ENCODE data around the gene PLPP3.

The PLPP3 gene

DNA sequence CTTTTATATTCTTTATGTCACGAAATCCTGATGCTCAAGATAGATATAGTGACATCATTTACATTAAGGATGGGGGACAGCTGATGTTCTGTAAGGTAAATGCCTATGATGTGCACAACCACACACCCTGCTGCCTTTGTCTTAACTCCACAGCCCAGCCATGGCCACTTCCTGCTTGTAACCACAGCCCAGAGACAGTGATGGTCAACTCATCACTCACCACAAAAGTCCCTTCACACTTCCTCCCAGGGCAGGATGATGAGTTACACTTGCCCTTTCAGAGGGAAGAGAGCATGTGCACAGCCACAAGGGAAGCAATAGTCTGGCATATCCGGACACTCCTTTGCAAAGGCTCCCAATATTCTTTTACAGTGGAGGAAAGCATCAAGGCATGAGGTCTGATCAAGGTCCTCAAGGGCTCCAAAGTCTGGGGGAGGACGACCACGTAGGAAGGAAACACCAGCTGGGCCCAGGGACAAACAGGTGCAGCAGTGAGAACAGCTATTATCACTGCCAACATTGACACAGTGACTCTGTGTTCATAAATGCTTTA is 53.8 kb downstream of the PLPP3 start:
- DNase-seq (ENCODE audit: low read depth in 3 of 3, low spot score in 1 of 3) = no peak

DNA sequence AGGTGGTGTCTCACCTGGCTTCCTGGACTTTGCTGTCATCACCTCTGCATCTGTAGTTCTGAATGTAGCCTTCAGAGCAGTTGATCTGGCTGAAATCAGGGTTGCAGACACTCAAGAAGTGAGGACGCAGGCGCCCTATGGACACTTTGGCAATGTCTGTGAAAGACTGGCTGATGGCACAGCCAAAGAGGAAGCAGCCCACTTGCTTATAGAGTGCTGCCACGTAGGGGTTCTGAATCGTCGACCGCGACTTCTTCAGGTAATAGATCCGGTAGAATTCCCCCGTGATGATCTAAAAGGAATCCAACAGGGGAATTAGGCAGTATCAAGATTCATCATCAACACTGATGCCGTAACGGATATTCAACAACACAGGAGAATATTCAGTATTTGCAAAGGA is 55.1 kb downstream of the PLPP3 start:
- DNase-seq (ENCODE audit: low read depth in 3 of 3, low spot score in 1 of 3) = no peak

DNA sequence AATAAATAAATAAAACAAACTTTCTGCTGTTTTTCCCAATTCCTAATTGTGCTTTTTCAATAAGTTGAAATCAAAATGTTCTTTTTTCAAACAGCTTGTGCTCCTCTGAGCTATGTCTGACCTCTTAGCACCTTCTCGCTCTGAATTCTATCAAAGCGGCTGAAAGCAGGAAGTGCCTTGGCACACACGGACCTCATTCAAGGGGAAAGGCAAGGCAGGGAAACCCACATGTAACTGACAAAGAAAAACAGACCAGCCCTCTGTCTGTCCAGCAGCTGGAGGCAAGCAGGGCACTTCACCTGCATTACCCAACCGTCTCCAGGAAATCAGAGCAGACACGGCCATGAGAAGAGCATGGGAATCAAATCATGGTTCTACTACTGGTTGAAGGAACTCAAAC is 56.7 kb downstream of the PLPP3 start:
- DNase-seq (ENCODE audit: low read depth in 3 of 3, low spot score in 1 of 3) = no peak

DNA sequence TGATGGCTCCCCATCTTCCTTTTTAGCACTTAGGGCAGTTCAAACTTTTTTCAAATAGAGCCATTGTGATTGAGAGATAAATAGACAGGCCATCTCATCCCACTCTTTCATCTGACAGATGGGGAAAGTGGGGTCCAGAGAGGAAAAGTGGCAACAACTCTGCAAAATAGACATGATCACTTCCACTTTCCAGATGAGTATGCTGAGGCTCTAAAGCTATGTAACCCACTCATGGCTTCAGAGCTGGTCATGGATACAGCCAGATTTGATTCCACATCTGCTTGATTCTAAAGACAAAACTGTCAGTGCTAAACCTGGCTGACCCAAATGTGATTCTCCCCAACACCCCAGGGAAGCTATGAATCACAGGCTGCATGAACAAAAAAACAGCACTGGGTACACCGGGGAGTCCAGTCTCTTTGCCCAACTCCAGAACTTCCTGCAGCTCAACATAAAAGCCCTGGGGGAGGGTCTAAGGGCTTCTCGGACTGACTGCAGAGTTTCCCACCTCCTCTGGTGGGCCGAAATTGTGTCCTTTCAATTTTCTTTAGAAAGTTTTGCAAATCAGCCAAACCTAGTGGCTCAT is 59.3 kb downstream of the PLPP3 start:
- DNase-seq (ENCODE audit: low read depth in 3 of 3, low spot score in 1 of 3) = no peak

DNA sequence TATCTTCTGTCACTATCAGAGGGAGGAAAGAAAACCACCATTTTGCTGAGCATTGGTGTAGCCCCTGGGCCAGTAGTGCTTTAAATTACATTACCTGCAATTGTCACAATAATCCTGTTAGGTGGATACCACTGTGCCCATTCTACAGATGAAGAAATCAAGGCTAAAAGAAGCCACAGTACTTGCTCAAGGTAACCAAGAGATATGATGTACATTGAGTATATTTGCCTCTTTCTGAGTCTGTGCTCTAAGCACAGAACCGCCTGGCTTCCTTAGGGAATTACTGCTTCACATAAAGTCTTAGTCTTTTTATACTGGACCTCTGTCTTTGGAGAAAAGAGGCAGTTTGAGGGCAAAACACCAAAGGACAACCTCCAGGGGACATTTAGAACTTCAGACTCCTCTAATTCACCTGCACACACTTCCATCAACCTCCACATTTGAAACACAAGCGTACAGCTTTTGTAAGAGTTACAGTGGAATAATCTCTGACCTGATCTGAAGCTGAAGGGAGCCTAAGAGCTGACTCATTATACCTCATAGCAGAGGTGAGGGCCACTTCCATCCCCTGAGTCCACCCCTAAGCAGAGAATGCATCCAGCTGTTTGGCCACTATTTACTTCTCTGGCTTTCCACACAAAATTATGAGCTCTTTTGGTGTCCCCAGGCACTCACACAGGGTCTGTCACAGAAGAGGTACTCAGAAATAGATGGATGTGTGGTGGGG is 61.8 kb downstream of the PLPP3 start:
- no peak for DNase-seq (ENCODE audit: low read depth in 3 of 3, low spot score in 1 of 3)

DNA sequence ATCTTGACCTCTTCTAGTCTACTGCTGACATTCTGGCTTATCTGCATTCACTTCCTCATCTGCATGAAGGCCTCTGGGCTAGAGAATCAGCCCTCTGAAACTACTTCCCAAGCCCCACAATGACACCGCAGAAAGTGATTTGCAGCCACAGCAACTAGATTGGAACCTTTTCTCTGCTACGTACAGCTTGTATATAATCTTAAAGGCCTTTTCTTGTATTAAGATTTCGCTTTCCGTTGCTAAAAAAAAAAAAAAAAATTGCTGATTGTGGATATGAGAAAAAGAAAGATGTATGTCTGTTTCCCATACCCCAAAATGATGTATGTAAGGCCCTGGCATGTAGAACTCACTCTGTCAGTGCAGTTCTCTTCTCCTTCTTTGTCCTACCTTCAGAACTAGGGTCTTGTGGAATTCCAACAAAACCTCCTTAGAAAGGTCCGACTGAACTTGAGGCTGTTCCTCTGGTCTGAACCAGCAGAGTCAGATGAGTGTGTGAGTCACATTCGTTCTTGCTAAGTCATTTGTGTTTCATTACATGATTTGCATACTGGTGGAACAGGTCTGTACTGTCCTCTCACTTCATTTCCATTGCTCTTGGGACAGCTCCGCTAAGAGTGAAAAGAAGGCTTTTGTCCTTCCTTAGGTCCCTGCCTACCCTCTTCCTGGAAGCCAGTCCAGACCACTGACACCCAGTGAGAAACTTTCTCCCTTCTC is 62.7 kb downstream of the PLPP3 start:
- no peak for DNase-seq (ENCODE audit: low read depth in 3 of 3, low spot score in 1 of 3)

DNA sequence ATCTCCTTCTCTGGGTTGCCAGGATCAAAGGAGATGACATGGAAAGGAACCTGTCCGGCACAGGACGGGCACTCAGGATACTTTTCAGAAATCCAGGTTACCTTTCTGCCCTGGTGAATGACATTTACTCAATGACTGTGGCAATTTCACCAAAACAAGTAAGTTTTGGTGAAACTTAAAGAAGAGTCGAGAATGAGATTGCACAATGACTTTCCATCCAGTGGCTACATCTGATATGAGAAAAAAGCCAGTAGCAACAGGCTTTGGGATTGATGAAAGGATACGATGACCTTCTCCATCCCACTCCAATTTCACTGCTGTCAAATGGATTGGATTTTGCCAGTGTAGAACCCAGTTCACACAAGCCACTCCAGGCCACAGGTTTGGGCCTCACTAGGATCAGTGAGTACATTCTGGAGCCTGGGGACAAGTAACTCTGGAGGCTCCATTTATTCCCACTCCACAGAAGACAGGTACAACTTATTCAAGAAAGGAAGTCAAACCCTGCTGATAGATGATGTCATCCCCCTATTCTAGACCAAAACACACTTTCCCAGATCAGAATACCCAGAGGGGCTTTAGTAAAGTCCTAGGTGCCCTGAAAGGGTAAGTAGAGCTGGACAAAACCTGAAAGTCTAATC is 63.3 kb downstream of the PLPP3 start:
- DNase-seq (ENCODE audit: low read depth in 3 of 3, low spot score in 1 of 3) = no peak

DNA sequence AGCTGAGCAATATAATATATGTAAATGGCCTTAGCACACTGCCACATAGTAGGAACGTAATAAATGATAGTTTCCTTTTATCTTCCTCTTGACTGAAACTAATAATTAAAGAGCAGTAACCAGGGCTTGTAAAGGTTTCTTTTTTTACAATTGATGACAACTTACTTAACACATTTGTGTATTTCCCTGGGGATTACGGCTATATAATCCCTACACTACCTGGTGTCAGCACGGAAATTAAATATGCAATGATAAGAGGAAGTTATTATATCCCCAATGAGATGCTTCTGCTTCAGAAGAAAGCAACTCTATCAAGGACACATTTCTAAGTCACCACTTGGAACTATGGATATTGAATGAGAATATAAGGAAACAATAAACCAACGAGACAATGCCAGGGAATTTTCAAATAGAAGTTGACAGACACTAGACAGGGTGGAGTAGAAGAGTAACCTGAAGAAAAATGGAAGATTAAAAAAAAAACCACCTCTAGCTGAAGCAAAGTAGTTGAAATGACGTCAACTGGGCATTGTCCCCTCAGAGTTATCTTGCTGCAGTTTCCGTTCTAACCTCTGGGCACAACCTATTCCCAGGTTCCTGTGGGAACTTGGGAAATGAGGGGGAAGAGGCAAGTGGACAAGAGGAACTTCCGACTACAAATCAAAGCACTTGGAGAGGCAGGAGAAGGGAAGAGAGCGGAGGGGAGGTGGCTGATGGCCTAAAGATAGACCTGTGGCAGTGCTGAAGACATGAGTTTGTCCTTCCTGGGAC is 66.5 kb downstream of the PLPP3 start:
- no peak for DNase-seq (ENCODE audit: low read depth in 3 of 3, low spot score in 1 of 3)

DNA sequence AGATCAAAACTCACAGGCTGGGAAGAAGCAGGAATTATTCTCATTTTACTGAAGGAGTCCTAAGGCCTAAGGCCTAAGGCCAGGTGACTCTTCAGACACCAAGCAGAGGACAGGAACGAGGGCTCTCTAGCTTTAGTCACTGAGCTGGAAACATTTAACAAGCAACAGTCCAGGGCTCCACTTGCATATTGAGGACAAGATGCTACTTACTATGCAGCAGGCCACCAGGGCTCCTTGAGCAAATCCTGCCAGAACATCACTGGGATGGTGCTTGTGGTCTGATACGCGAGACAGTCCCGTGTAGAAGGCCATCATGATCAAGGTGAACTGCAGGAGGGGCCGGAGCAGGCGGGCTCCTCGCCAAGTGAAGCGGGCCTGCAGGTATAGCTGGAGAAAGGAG is 67.6 kb downstream of the PLPP3 start:
- no peak for DNase-seq (ENCODE audit: low read depth in 3 of 3, low spot score in 1 of 3)

DNA sequence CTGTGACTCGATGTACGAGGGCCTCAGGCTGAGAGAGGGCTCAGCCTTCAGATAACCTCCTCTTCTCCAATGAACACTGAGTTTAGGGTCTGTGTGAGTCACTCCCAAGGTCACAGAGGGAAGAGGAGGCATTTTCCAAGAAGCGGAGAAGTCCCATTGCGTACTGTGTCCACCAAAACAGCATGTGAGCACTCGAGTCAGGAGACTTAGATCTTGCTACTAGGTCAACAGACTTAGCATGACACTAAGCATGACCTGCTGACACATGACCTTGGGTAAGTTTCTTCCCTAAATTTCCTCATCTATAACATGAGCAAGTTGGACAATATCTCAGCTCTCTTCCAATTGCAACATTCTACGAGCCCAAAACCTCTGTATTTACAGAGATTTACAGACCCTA is 68.0 kb downstream of the PLPP3 start:
- no peak for DNase-seq (ENCODE audit: low read depth in 3 of 3, low spot score in 1 of 3)

DNA sequence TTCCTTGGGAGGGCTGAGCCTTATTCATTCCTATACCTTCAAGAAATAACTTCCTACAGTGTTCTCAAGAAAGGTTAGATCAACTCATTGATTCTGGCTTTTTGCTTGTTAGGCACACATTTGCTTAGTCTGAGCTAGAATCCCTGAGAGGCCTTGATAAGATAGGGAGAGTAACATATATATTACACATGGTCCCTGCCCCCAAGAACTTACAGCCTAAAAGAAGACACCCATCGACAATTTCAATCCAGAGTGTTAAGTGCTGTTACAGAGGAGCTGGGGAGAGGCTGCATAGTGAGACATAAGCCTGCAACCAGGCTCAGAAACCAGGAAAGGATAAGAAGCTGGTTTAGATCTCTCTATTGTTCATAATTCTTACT is 68.7 kb downstream of the PLPP3 start:
- no peak for DNase-seq (ENCODE audit: low read depth in 3 of 3, low spot score in 1 of 3)

DNA sequence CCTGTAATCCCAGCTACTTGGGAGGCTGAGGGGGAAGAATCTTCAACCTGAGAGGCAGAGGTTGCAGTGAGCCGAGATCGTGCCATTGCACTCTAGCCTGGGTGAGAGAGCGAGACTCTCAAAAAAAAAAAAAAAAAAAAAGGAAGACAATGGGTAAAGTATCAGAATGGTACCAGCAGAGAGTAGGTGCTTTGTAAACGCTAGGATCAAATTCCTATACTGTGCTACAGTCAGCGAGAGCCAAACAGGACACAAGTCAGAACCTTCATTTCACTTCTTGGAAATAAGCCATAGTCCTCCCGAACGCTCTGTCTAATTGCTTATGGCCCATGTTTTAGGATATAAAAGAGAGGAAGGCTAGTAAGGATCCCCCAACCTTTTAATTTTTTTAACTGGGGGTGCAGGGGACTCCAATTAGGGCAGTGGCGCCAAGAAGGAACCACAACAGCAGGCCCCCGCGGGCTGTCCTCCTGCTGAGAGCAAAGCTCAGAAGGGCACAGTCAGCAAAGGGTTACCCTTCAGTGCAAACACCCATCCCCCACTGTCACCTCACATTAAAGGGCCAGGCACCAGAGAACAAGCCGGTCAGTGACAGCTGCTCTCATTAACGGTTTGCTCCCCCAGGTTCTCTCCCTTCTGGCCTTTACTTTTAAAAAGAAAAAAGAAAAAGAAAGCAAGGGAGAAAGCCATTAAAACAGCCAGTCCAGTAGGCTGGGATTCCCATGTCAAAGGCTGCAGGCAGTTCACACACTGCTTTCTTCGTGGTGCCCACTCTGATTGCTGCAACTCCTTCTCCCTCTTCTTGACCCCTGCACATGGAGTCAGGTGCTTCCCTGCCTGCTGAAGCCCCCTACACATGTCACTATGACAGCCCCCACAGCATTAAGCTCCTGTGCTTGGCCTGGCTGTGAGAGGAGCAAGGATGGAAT is 69.4 kb downstream of the PLPP3 start:
- no peak for DNase-seq (ENCODE audit: low read depth in 3 of 3, low spot score in 1 of 3)

DNA sequence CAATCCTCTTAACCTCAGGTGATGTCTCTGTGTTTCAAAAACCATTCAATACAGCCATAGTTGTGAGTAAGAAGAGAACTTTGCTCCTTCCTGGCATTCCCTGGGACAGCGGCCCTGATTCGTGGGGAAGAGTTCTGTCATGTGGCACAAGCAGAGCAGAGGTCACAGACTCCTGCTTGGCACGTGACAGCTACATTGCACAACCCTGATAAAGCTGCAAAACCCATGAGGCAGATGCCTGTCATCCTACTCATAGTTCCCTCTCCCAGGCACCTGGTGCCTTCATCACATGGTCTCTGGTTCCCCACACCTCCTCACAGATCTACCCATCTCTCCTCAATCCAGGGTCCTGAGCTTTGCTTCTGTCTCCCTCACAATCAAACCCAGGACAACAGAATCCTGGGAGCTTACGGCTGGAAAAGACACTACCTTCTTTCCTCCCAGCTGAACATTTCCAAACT is 70.8 kb downstream of the PLPP3 start:
- no peak for DNase-seq (ENCODE audit: low read depth in 3 of 3, low spot score in 1 of 3)

DNA sequence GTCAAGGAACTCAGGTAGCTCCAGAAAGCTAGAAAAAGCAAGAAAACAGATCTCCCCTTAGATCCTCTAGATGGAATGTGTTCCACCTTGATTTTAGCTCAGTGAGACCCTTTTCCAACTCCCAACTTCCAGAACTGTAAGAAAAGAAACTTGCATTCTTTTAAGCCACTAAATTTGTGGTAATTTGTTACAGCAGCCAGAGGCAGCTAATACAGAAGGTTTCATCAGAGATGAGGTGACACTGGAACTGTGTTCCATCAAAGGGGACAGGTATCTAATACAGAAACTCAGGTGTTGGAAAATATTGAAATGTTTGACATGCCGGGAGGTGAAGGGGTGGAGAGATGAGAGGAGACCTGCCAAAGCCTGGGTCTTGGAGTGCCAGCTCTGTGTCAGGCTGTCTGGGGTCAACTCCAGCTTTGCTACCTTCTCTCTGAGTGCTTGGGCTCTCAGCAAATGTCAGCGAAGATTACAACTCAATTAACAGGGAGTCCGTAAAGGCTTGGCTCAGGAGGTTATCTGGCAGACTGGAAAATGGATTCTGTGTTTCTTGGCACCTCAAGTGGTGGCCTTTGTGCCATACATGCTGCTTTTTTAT is 71.3 kb downstream of the PLPP3 start:
- DNase-seq (ENCODE audit: low read depth in 3 of 3, low spot score in 1 of 3) = no peak

DNA sequence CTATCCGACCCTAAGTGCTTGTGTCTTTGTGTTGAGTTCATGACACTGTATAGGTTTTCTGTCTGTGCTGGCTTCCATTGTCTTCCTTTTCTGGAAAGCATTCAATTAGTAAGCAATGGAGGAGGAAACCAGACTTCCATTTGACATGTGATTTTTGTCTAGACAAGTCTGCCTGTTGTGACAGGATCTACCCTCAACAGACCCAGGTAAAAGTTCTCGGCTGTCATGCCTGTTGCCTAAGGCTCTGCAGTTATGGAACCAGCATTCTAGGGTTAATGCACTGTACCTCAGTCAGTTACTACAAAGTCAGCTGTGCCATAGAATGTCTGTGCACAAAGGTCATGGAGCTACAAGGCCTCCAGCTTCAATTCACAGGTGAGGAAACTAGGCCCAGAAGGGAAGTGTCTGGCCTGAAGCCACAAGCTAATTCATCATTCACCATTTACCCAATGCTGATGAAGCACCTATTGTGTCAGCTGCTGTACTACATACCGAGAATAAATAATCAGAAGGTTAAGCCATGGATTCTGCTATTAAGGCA is 72.3 kb downstream of the PLPP3 start:
- no peak for DNase-seq (ENCODE audit: low read depth in 3 of 3, low spot score in 1 of 3)

DNA sequence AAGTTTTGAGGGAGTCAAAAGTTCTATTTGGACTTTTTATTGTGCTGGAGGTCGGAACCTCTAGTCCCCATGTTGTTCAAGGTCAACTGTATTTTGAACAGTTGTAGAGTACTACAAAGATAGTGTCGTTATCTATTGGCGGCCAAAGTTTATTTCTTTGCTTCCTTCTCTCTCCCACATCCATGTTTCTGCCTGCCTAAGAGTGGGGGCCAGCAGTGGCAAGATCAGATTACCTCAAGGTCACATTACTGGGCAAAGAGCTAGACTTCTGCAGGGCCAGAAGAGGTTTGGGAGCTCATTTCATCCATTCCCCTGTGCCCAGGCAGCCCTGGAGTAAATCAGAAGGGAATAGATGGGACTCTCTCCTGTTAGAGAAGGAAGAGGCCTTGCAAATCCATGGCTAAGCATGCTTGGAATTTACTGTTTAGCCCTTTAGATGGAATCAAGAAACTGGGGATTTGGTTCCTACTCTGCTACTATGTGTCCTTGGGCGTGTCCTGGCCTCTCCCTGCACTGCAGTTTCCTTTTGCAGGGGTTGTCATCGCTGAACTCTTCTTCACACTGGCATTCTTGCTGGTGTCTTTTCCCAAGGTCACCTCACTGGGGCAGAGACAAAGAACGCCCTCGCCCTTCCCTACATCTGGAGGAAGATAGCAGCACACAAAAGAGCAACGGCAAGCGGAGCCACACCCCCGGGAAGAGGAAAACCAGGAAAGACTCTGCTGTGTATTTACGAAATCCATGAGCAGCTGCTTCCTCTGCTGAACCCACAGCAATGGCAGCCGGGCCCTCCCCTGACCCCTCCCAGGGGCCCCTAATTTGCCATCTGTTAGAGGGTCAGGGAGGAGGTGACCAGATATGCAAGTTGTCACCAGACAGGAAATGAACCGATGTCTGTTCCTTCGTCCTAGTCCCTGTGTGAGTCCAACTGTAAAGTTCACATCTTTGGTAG is 73.3 kb downstream of the PLPP3 start:
- no peak for DNase-seq (ENCODE audit: low read depth in 3 of 3, low spot score in 1 of 3)

DNA sequence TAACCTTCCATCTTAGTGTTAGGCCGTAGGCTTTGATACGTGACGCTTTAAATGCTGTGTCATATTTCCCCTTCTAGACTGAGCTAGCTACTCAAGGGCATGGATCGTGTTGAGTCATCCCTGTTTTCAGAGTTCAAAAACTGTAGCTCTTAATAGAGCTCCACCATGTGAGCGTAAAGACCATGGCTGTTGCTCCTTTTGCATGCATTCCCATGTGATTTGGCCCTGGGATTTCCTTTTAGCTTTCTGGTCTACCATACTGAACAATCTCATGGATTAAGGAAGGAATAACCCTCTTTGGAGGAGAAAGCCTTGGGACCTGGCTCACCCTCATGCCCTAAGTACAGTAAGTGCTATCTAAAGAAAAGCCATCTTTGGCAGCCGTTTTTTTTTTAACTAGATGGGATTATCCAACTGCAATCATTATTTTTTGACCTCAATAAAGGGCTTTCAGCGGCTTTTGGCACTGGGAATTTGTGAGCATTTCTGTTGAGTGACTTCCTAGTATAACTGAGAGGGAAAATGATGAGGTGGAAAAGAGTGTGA is 76.6 kb downstream of the PLPP3 start:
- no peak for DNase-seq (ENCODE audit: low read depth in 3 of 3, low spot score in 1 of 3)

DNA sequence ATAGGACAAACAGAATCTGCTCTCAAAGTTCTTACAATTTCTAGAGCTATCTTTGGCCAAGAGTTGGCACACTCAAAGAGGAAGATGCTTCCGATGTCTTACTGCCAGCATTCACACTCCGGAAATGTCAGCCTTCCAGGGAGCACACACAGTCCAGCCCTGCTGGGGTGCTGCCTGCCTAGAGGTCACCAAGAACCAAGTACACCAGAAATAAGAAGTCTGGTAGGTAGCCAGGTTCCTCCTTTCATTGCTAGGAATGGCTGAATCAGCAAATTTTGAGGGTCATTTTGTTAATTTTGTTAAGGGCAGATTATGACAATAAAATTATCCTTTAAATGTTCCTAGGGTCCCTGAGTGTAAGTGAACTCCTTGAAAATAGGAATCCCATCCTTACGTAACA is 77.5 kb downstream of the PLPP3 start:
- no peak for DNase-seq (ENCODE audit: low read depth in 3 of 3, low spot score in 1 of 3)

Data from stimulated activated CD4-positive, alpha-beta T cell treated with anti-CD3 and anti-CD28 coated beads, TNF-alpha, amount 100 ng/mL, for 1 hour (primary cell).